IMR-90 (cell line): ENCODE measurements around the gene NALCN. TPM values are rescaled to one million over a fixed set of nuclear protein-coding genes. Genes with fewer than 3 reads are reported as not detected.
A peak's percentile ranks its signal among the peaks of the same experiment; 100 is the strongest.

Experiments used
- ATAC-seq: fragments of 200-7000 bp; cut with Tn5 transposase; 2 replicates; pipeline ENCODE4 v1.9.1; 2020; ENCODE audit warnings: low read depth, mild to moderate bottlenecking, moderate library complexity
- BruUV-seq: library from RNA; stranded (reverse); fragments of 400-500 nt; replicated peaks from 2 replicates; lab custom pipeline; 2021; lab: Mats Ljungman, UMichigan
- CTCF ChIA-PET: fragments of 300-600 bp; formaldehyde crosslinking; extraction: SDS; loops from one replicate; lab custom pipeline; 2021; ENCODE audit warnings: antibody characterized with exemption; lab: Yijun Ruan, JAX
- POLR2A ChIA-PET: fragments of 300-600 bp; sonication (Branson Sonifier 250); formaldehyde crosslinking; loops from one replicate; lab custom pipeline; 2022; ENCODE audit warnings: antibody characterized with exemption; ENCODE audit not compliant: unreplicated experiment; lab: Charles Lee
- DNase-seq: peaks from one replicate; pipeline ENCODE4 v3.0.0; 2013
- H2AFZ ChIP-seq: replicated peaks from 2 replicates; pipeline ENCODE3; 2013; ENCODE audit warnings: low read length, mild to moderate bottlenecking; ENCODE audit not compliant: poor library complexity
- H2AK5ac ChIP-seq: 2 replicates; pipeline ENCODE4 v1.6.1; 2013; ENCODE audit warnings: low read depth, low read length, inconsistent platforms
- H2AK9ac ChIP-seq: replicated peaks from 2 replicates; pipeline ENCODE3; 2013; ENCODE audit warnings: mild to moderate bottlenecking, low read depth, low read length, moderate library complexity; ENCODE audit not compliant: poor library complexity
- H2BK120ac ChIP-seq: 2 replicates; pipeline ENCODE4 v1.6.1; 2013; ENCODE audit warnings: low read depth, low read length, inconsistent platforms
- H2BK15ac ChIP-seq: 3 replicates; pipeline ENCODE4 v1.6.1; 2013; ENCODE audit warnings: low read depth, low read length, inconsistent platforms
- H2BK20ac ChIP-seq: 2 replicates; pipeline ENCODE4 v1.6.1; 2013; ENCODE audit warnings: low read depth, mild to moderate bottlenecking, inconsistent platforms, low read length, moderate library complexity
- H2BK5ac ChIP-seq: 2 replicates; pipeline ENCODE4 v1.6.1; 2013; ENCODE audit warnings: mild to moderate bottlenecking, low read depth, low read length, inconsistent platforms; ENCODE audit not compliant: poor library complexity, severe bottlenecking
- H3K14ac ChIP-seq: replicated peaks from 2 replicates; pipeline ENCODE4 v1.6.1; 2013; ENCODE audit warnings: low read depth, low read length, inconsistent platforms
- H3K18ac ChIP-seq: 2 replicates; pipeline ENCODE4 v1.6.1; 2013; ENCODE audit warnings: low read depth, low read length, control low read depth
- H3K23ac ChIP-seq: 2 replicates; pipeline ENCODE4 v1.6.1; 2013; ENCODE audit warnings: low read depth, low read length, inconsistent platforms
- H3K27ac ChIP-seq: 2 replicates; pipeline ENCODE4 v1.5.1; 2013; ENCODE audit warnings: mild to moderate bottlenecking, control low read depth, low read length; ENCODE audit not compliant: insufficient read depth
- H3K27me3 ChIP-seq: 2 replicates; pipeline ENCODE4 v1.6.1; 2013; ENCODE audit warnings: low read length; ENCODE audit not compliant: control insufficient read depth, insufficient read depth
- H3K36me3 ChIP-seq: 2 replicates; pipeline ENCODE4 v1.6.1; 2013; ENCODE audit warnings: low read length, mixed read lengths; ENCODE audit not compliant: control insufficient read depth, insufficient read depth
- H3K4ac ChIP-seq: 2 replicates; pipeline ENCODE4 v1.6.1; 2013; ENCODE audit warnings: low read depth, low read length, inconsistent platforms
- H3K4me1 ChIP-seq: 2 replicates; pipeline ENCODE4 v1.6.1; 2013; ENCODE audit warnings: low read length, mixed read lengths; ENCODE audit not compliant: control insufficient read depth, insufficient read depth
- H3K4me2 ChIP-seq: 2 replicates; pipeline ENCODE4 v1.6.1; 2013; ENCODE audit warnings: low read depth, mild to moderate bottlenecking, control low read depth, low read length, moderate library complexity
- H3K4me3 ChIP-seq: 2 replicates; pipeline ENCODE4 v1.5.1; 2013; ENCODE audit warnings: low read depth, mild to moderate bottlenecking, control low read depth, low read length, moderate library complexity; ENCODE audit not compliant: insufficient read depth
- H3K56ac ChIP-seq: 2 replicates; pipeline ENCODE4 v1.6.1; 2013; ENCODE audit warnings: low read length, inconsistent platforms; ENCODE audit not compliant: insufficient read depth; ENCODE audit errors: extremely low read depth
- H3K79me1 ChIP-seq, 2 experiments: 2 replicates each; pipeline ENCODE4 v1.6.1; 2013; ENCODE audit warnings: low read length in 2 of 2, inconsistent platforms in 1 of 2, low read depth in 1 of 2
- H3K9ac ChIP-seq: 2 replicates; pipeline ENCODE4 v1.6.1; 2013; ENCODE audit warnings: low read depth, low read length, control low read depth
- H3K9me1 ChIP-seq: 2 replicates; pipeline ENCODE4 v1.6.1; 2013; ENCODE audit warnings: low read length, inconsistent platforms; ENCODE audit not compliant: insufficient read depth
- H3K9me3 ChIP-seq: 2 replicates; pipeline ENCODE4 v1.6.1; 2013; ENCODE audit warnings: low read length; ENCODE audit not compliant: control insufficient read depth, insufficient read depth
- H4K20me1 ChIP-seq: 2 replicates; pipeline ENCODE4 v1.6.1; 2013; ENCODE audit warnings: low read length, inconsistent platforms; ENCODE audit not compliant: insufficient read depth
- H4K5ac ChIP-seq: 2 replicates; pipeline ENCODE4 v1.6.1; 2013; ENCODE audit warnings: mild to moderate bottlenecking, low read depth, low read length, control low read depth
- H4K8ac ChIP-seq, 2 experiments: 2 replicates each; pipeline ENCODE4 v1.6.1; 2013; ENCODE audit warnings: low read depth in 2 of 2, low read length in 2 of 2, control low read depth in 1 of 2, inconsistent platforms in 1 of 2
- H4K91ac ChIP-seq: 2 replicates; pipeline ENCODE4 v1.6.1; 2013; ENCODE audit warnings: low read depth, low read length, inconsistent platforms; ENCODE audit not compliant: insufficient read depth
- BHLHE40 ChIP-seq: fragments of 150-350 bp; IDR thresholded peaks from 2 replicates; pipeline ENCODE4 v1.6.1; 2016; ENCODE audit warnings: mild to moderate bottlenecking, low read depth, low read length
- CEBPB ChIP-seq: IDR thresholded peaks from 2 replicates; pipeline ENCODE4 v1.6.1; 2012; ENCODE audit warnings: low read depth, low read length, improper control_type of control experiment
- CHD1 ChIP-seq: IDR thresholded peaks from 2 replicates; pipeline ENCODE4 v1.6.1; 2012; ENCODE audit warnings: low read depth, low read length, improper control_type of control experiment
- MAFK ChIP-seq: IDR thresholded peaks from 2 replicates; pipeline ENCODE4 v1.6.1; 2012; ENCODE audit warnings: low read depth, low read length, improper control_type of control experiment
- MAZ ChIP-seq: IDR thresholded peaks from 2 replicates; pipeline ENCODE4 v1.6.1; 2012; ENCODE audit warnings: low read depth, mild to moderate bottlenecking, low read length, improper control_type of control experiment, moderate library complexity, borderline replicate concordance
- NFE2L2 ChIP-seq: fragments of 150-350 bp; IDR thresholded peaks from 2 replicates; pipeline ENCODE4 v1.6.1; 2016; ENCODE audit warnings: low read depth, mild to moderate bottlenecking, low read length
- POLR2A ChIP-seq: IDR thresholded peaks from 2 replicates; pipeline ENCODE4 v1.6.1; 2012; ENCODE audit warnings: mild to moderate bottlenecking, low read depth, low read length
- RAD21 ChIP-seq: IDR thresholded peaks from 2 replicates; pipeline ENCODE4 v1.6.1; 2012; ENCODE audit warnings: low read length, improper control_type of control experiment
- RCOR1 ChIP-seq: IDR thresholded peaks from 2 replicates; pipeline ENCODE4 v1.6.1; 2012; ENCODE audit warnings: mild to moderate bottlenecking, low read length, improper control_type of control experiment; ENCODE audit not compliant: insufficient replicate concordance
- RFX5 ChIP-seq: IDR thresholded peaks from 2 replicates; pipeline ENCODE4 v1.8.0; 2012; ENCODE audit warnings: low read depth, mild to moderate bottlenecking, low read length, moderate library complexity
- SMC3 ChIP-seq: fragments of 150-350 bp; IDR thresholded peaks from 2 replicates; pipeline ENCODE4 v1.6.1; 2016; ENCODE audit warnings: low read depth, mild to moderate bottlenecking, antibody characterized with exemption, low read length, moderate library complexity
- USF2 ChIP-seq: fragments of 150-350 bp; IDR thresholded peaks from 2 replicates; pipeline ENCODE4 v1.6.1; 2017; ENCODE audit warnings: mild to moderate bottlenecking, antibody characterized with exemption, low read length, low read depth
- WGBS, 2 experiments: methylation state at CpG; one replicate each; pipeline versions ENCODE4 v1.1.5 to v1.1.7; 2013; ENCODE audit warnings: missing lambda C conversion rate in 2 of 2; ENCODE audit not compliant: insufficient read length in 1 of 2; ENCODE audit errors: extremely low coverage in 2 of 2; 5-methylcytosine and 5-hydroxymethylcytosine counted together
- dilution Hi-C: fragments of 300-500 bp; cut with HindIII; formaldehyde crosslinking; loops from one replicate; pipeline ENCODE4 v1.14.3; 2018; ENCODE audit warnings: low sequenced_read_pairs; ENCODE audit not compliant: unreplicated experiment
- in situ Hi-C: fragments of 300-500 bp; cut with MboI; formaldehyde crosslinking; loops from 3 replicates; pipeline ENCODE4 v1.14.3; 2019; ENCODE audit warnings: low sequenced_read_pairs, inconsistent platforms, mixed read lengths
- intact Hi-C: fragments of 100-400 bp; cut with micrococcal nuclease; formaldehyde crosslinking; loops from 2 replicates; pipeline ENCODE4 v1.10.0; 2022
- polyA plus RNA-seq, 3 experiments: library from polyadenylated mRNA; depleted of rRNA; stranded (reverse); fragments of >200 nt; gene quantifications; 2 replicates each; pipeline ENCODE4 v1.2.3, GENCODE V29; 2012; ENCODE audit warnings: low replicate concordance in 1 of 3
- total RNA-seq: library from RNA; depleted of rRNA; stranded (reverse); fragments of >200 nt; gene quantifications from 2 replicates; pipeline ENCODE4 v1.2.3, GENCODE V29; 2012

NALCN gene
- total and polyA plus RNA-seq, 2 of the 4 experiments (the other 2 are of a cell fraction): 2.9 to 4.8 TPM

- Histone ChIP-seq H2BK120ac (no peak overlapping the region), H3K18ac (no peak overlapping the region), H4K20me1 (no peaks in the 10 kb centered on the region), H3K4me3 (no peak overlapping the region), H3K27ac (no peak overlapping the region), H3K23ac (no peak overlapping the region), H3K4ac (no peak overlapping the region), H2AK9ac (no peak overlapping the region), H3K9ac (no peak overlapping the region), H3K4me2 (no peak overlapping the region), H4K8ac (no peak overlapping the region), H2BK20ac (no peak overlapping the region), H3K36me3 (no peaks in the 10 kb centered on the region), H3K56ac (no peak overlapping the region), H3K9me1 (no peaks in the 10 kb centered on the region; the same call in 1 of the 2 replicates), H4K91ac (no peak overlapping the region), H4K5ac (no peak overlapping the region), H2BK5ac (no peak overlapping the region), H3K14ac (no peak overlapping the region), H3K4me1 (no peaks in the 10 kb centered on the region), H3K27me3 (no peaks in the 10 kb centered on the region), H3K9me3 (no peaks in the 10 kb centered on the region), H2AFZ (peak overlapping the region; percentile 8), H3K79me1 (no peaks in the 10 kb centered on the region), H2AK5ac (no peak overlapping the region), H2BK15ac (no peak overlapping the region)
- ChIA-PET CTCF (no interaction called here), POLR2A (no interaction called here)
- no TSS peak for BruUV-seq
- dilution Hi-C loops: no loop called here
- ATAC-seq (no peak), DNase-seq (no peak)
- intact Hi-C loops: no loop called here
- in situ Hi-C loops: no loop called here
- no CpG with 5 or more reads among the region's 2 CpGs for WGBS, 2 experiments
- TF ChIP-seq CHD1 (no peak), CEBPB (no peak), SMC3 (no peak), MAZ (no peak), USF2 (no peak), MAFK (no peak), NFE2L2 (no peak), RAD21 (no peak), RCOR1 (no peak), RFX5 (no peak), POLR2A (no peak), BHLHE40 (no peak)
Measured at GRCh38 chr13:101331731-101332130, 84.6 kb downstream of the NALCN start.
